B cell (primary cell): ENCODE data around the gene OLFM3.

Experiments used
- EZH2 ChIP-seq: IDR thresholded peaks from 2 replicates; pipeline ENCODE4 v1.6.1; 2012; ENCODE audit warnings: borderline replicate concordance, low read depth, mild to moderate bottlenecking, moderate library complexity, low read length; ENCODE audit not compliant: insufficient read depth, poor library complexity, severe bottlenecking
- TF ChIP-seq, protein P1 (sequence below): fragments of 200-600 bp; IDR thresholded peaks from one replicate; pipeline ENCODE4 v1.8.0; 2022; ENCODE audit warnings: antibody characterized with exemption, mild to moderate bottlenecking

DNA sequence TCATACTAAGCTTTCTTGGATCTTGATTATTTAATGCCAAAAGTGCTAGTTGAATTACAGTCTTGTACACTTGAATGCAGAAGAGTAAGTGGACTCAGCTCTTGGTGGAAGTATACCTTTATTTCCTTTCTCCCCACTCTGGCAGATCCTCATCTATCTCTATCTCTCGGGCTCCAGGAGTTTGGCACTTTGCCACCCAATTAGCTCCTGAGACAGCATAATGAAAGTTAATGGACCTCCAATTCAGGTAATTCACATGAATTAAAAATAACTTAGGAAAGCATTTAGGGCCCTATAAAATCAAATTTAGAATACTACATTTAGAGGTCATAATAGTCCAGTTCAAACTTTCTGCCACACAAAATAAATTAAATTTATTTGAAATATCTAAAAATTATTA is 67.4 kb downstream of the OLFM3 start:
- TF ChIP-seq, protein P1, sequence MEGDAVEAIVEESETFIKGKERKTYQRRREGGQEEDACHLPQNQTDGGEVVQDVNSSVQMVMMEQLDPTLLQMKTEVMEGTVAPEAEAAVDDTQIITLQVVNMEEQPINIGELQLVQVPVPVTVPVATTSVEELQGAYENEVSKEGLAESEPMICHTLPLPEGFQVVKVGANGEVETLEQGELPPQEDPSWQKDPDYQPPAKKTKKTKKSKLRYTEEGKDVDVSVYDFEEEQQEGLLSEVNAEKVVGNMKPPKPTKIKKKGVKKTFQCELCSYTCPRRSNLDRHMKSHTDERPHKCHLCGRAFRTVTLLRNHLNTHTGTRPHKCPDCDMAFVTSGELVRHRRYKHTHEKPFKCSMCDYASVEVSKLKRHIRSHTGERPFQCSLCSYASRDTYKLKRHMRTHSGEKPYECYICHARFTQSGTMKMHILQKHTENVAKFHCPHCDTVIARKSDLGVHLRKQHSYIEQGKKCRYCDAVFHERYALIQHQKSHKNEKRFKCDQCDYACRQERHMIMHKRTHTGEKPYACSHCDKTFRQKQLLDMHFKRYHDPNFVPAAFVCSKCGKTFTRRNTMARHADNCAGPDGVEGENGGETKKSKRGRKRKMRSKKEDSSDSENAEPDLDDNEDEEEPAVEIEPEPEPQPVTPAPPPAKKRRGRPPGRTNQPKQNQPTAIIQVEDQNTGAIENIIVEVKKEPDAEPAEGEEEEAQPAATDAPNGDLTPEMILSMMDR, result no peak
- no peak for TF ChIP-seq EZH2
